GM19328 (cell line): ENCODE results near the gene UPF3A.
"Not testable (repeated sequence)": the region's sequence is repeated elsewhere in the genome, so short reads cannot be mapped to it uniquely, and the experiment has no call there.

Experiments
- ATAC-seq: cut with Tn5 transposase; IDR thresholded peaks from one replicate; pipeline ENCODE4 v1.9.1; 2021; ENCODE audit warnings: mild to moderate bottlenecking, moderate library complexity; ENCODE audit not compliant: unreplicated experiment

UPF3A gene

GRCh38 chr13:114328595-114328994 is 47.2 kb downstream of the UPF3A start:
- ATAC-seq: no peak

DNA sequence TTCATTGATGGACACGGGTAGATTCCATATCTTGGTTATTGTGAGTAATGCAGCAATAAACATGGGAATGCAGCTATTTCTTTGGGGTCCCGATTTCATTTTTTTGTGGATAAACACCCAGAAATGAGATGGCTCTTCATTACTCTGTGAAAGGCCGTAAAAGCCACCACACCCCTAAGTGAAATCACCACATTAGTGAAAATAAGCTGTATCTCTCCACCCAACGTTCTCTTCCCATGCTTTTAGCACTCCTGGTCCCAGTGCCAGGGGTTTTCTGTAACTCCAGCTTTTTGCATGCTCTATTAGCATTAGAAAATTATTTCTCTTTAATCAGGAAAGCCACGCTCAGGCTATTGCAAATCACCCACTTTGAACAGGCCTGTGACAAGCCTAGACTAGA is 48.7 kb downstream of the UPF3A start:
- no peak for ATAC-seq

- ATAC-seq: not testable (repeated sequence)
These were observed 52.5 kb downstream of the UPF3A start for GRCh38 chr13:114333881-114334280.

GRCh38 chr13:114334305-114335053 is 53.1 kb downstream of the UPF3A start:
- ATAC-seq: no peak

GRCh38 chr13:114336457-114336856 is 55.1 kb downstream of the UPF3A start:
- not testable (repeated sequence) for ATAC-seq

GRCh38 chr13:114338959-114339358 is 57.6 kb downstream of the UPF3A start:
- no peak for ATAC-seq

- no peak for ATAC-seq
These were observed 58.6 kb downstream of the UPF3A start for GRCh38 chr13:114339857-114340534.

DNA sequence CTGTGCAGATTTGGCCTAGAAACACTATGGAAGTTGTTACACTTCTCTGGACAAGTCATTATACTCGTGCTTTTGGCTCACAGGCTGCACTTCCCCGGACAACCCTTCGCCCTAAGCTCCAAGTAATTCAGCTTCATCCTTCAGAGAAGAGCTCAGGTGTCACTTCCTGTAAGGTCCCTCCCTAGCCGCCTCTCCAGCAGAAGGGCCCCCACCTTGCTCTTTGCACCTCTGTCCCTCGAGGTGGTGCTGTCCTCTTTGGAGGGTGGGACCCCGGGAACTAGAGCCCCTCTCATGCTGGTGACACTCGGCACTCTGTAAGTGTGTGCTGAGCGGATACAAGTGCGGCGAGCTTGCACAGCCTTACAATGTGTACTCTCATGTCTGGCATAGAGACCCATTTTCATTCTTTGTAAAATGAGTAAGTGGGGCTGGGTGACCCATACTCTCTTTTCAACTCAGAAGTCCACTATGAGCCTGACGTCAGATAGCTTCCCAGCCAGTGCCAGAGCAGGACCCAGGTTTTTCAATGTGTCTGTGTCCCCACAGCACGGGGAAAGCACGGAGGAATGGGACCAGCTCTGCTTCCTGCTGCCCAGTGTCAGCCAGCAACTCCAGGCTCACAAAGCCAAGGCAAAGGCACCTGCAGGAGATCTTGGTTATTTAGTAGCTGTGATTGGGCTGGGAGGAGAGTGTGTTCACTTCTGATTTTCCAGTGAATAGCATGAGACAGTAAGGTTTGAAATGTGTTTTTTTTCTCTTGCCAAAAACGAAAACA is 59.8 kb downstream of the UPF3A start:
- no peak for ATAC-seq

DNA sequence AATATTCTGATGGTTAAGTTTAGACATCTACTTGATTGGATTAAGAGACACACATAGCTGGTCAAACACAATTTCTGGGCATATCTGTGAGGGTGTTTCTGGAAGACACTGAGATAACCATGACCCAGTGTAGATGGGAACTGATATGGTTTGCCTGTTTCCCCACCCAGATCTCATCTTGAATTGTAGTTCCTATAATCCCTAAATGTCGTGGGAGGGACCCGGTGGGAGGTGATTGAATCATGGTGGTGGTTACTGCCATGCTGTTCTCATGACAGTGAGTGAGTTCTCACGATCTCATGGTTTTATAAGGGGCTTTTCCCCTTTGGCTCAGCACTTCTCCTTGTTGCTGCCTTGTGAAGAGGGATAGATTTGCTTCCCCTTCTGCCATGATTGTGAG is 65.9 kb downstream of the UPF3A start:
- ATAC-seq: not testable (repeated sequence)

- ATAC-seq: not testable (repeated sequence)
These were observed 71.4 kb downstream of the UPF3A start for GRCh38 chr13:114352763-114353162.

DNA sequence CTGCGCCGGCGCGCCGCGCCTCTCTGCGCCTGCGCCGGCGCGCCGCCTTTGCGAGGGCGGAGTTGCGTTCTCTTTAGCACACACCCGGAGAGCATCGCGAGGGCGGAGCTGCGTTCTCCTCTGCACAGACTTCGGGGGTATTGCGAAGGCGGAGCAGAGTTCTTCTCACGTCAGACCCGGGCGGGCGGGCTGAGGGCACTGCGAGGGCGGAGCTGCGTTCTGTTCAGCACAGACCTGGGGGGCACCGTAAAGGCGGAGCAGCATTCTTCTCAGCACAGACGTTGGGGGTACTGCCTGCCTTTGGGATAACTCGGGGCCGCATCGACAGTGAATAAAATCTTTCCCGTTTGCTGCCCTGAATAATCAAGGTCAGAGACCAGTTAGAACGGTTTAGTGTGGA is 72.0 kb downstream of the UPF3A start:
- not testable (repeated sequence) for ATAC-seq
